ENCODE data around the gene TBC1D9B. TPM values are rescaled to one million over a fixed set of nuclear protein-coding genes. Genes with fewer than 3 reads are reported as not detected.

TBC1D9B gene
- total and polyA plus RNA-seq, 2 of the 13 experiments (the other 11 are each of a cell fraction or from before 2014, with no cell fraction given) = 35.0 to 50.0 TPM

- no peaks in the 10 kb centered on the region for H3K9me3 ChIP-seq (ENCODE audit: low read length)
- no peak overlapping the region for H2AFZ ChIP-seq (ENCODE audit: low read length)
- TF ChIP-seq ZNF687 (CRISPR knock-in tag; IDR thresholded peaks at IDR 0.05) = peak; percentile 50
- no peak for TF ChIP-seq ZSCAN29 (CRISPR knock-in tag; conservative IDR thresholded peaks at IDR 0.05)
- peak; percentile 44 for TF ChIP-seq AGO2 (optimal IDR thresholded peaks at IDR 0.05; ENCODE audit: low read depth, low read length)
- no peak overlapping the region for H3K9ac ChIP-seq (ENCODE audit: insufficient read depth, low read depth, low read length)
- ChIA-PET CTCF (ENCODE audit: low intra/inter-chr PET ratio, low total read pairs) (no interaction called here), POLR2A (no interaction called here)
- ATAC-seq (peak; percentile 59; the same call in 2 of the 3 replicates), DNase-seq (ENCODE audit: low spot score) (no peak), FAIRE-seq (no peak)
- in situ Hi-C loops (cut with HindIII; ENCODE audit: extremely low pct_ligation_motif_present, low pct_unique_long_range_greater_than_20kb) (no loop called here), intact Hi-C loops (cut with micrococcal nuclease; ENCODE audit: unreplicated experiment) (loop anchor here (10.0 kb wide), 1 partner anchor 136 kb away; no protein-coding TSS in a partner anchor)
- H4K20me1 ChIP-seq (ENCODE audit: insufficient read depth, low read length) = no peaks in the 10 kb centered on the region
- 71% methylated on average over 9 of the region's 13 CpGs for WGBS (ENCODE audit: low lambda C conversion rate)
- peaks cover 20% of the 10 kb centered on the region for H3K4me1 ChIP-seq (ENCODE audit: insufficient read depth, low read length)
- H3K27ac ChIP-seq (ENCODE audit: extremely low read length, insufficient read depth, low read length) = no peak overlapping the region
- H3K36me3 ChIP-seq (replicated peaks in 1 of 2; ENCODE audit: control insufficient read depth in 1 of 2, insufficient read depth in 2 of 2, low read length in 2 of 2) = peaks cover 14 to 61% of the 10 kb centered on the region in 2 experiments
- H3K27me3 ChIP-seq (ENCODE audit: control insufficient read depth in 1 of 2, insufficient read depth in 2 of 2, low read length in 2 of 2) = no peaks in the 10 kb centered on the region
- peaks cover 5% of the 10 kb centered on the region for H3K79me2 ChIP-seq (ENCODE audit: insufficient read depth, low read length)
- H3K4me3 ChIP-seq (replicated peaks in 1 of 3; ENCODE audit: insufficient read depth in 1 of 3, low read depth in 2 of 3, low read length in 3 of 3) = no peak overlapping the region
- BruUV-seq (replicated peaks) = no TSS peak
- no peak overlapping the region for H3K4me2 ChIP-seq (ENCODE audit: low read depth, low read length)
Measured at GRCh38 chr5:179900711-179901110, 7.0 kb downstream of the TBC1D9B start.

GRCh38 chr5:179900206-179900605 lies 7.5 kb downstream of the TBC1D9B start:
- POLR2A ChIA-PET = no interaction called here
- DNase-seq (ENCODE audit: low spot score) = no peak
- Histone ChIP-seq H3K36me3 (replicated peaks in 1 of 2; ENCODE audit: control insufficient read depth in 1 of 2, insufficient read depth in 2 of 2, low read length in 2 of 2) (peaks cover 14 to 61% of the 10 kb centered on the region in 2 experiments), H3K79me2 (ENCODE audit: insufficient read depth, low read length) (peaks cover 5% of the 10 kb centered on the region), H3K27me3 (ENCODE audit: control insufficient read depth in 1 of 2, insufficient read depth in 2 of 2, low read length in 2 of 2) (no peaks in the 10 kb centered on the region), H3K9me3 (ENCODE audit: low read length) (no peaks in the 10 kb centered on the region), H4K20me1 (ENCODE audit: insufficient read depth, low read length) (no peaks in the 10 kb centered on the region), H3K27ac (ENCODE audit: extremely low read length, insufficient read depth, low read length) (no peak overlapping the region), H2AFZ (ENCODE audit: low read length) (no peak overlapping the region), H3K9ac (ENCODE audit: insufficient read depth, low read depth, low read length) (no peak overlapping the region), H3K4me1 (ENCODE audit: insufficient read depth, low read length) (peaks cover 24% of the 10 kb centered on the region), H3K4me3 (replicated peaks in 1 of 3; ENCODE audit: insufficient read depth in 1 of 3, low read depth in 2 of 3, low read length in 3 of 3) (no peak overlapping the region), H3K4me2 (ENCODE audit: low read depth, low read length) (no peak overlapping the region)
- in situ Hi-C loops (cut with HindIII; ENCODE audit: extremely low pct_ligation_motif_present, low pct_unique_long_range_greater_than_20kb) = no loop called here
- no peak for ATAC-seq
- TF ChIP-seq, protein P1, sequence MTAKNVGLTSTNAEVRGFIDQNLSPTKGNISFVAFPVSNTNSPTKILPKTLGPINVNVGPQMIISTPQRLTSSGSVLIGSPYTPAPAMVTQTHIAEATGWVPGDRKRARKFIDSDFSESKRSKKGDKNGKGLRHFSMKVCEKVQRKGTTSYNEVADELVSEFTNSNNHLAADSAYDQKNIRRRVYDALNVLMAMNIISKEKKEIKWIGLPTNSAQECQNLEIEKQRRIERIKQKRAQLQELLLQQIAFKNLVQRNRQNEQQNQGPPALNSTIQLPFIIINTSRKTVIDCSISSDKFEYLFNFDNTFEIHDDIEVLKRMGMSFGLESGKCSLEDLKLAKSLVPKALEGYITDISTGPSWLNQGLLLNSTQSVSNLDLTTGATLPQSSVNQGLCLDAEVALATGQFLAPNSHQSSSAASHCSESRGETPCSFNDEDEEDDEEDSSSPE (CRISPR knock-in tag; IDR thresholded peaks at IDR 0.05) = no peak
- intact Hi-C loops (cut with micrococcal nuclease; ENCODE audit: unreplicated experiment) = loop anchor here (10.0 kb wide), 1 partner anchor 135 kb away; no protein-coding TSS in a partner anchor
- FAIRE-seq = no peak
- no TSS peak for BruUV-seq (replicated peaks)
- WGBS (ENCODE audit: low lambda C conversion rate) = 91% methylated on average over 8 of the region's 9 CpGs
- CTCF ChIA-PET (ENCODE audit: low intra/inter-chr PET ratio, low total read pairs) = no interaction called here

All from HepG2 (cell line).